ENCODE measurements around the gene DHRS9.
"Not testable (repeated sequence)": the region's sequence is repeated elsewhere in the genome, so short reads cannot be mapped to it uniquely, and the experiment has no call there.

DHRS9 gene

GRCh38 chr2:169131587-169132512, 62.5 kb downstream of the DHRS9 start:
- DNase-seq (ENCODE audit: low read depth in 2 of 2, low spot score in 1 of 2) = no peak

- not testable (repeated sequence) for DNase-seq (ENCODE audit: low read depth in 2 of 2, low spot score in 1 of 2)
Measured at GRCh38 chr2:169134272-169134671, 64.9 kb downstream of the DHRS9 start.

DNA sequence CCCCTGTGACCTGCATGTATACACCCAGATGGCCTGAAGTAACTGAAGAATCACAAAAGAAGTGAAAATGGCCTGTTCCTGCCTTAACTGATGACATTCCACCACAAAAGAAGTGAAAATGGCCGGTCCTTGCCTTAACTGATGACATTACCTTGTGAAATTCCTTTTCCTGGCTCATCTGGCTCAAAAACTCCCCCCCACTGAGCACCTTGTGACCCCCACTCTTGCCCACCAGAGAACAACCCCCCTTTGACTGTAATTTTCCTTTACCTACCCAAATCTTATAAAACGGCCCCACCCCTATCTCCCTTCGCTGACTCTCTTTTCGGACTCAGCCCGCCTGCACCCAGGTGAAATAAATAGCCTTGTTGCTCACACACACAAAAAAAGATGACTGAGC, 67.1 kb downstream of the DHRS9 start:
- DNase-seq (ENCODE audit: low read depth in 2 of 2, low spot score in 1 of 2) = not testable (repeated sequence)

GRCh38 chr2:169136885-169137534, 67.6 kb downstream of the DHRS9 start:
- no peak for DNase-seq (ENCODE audit: low read depth in 2 of 2, low spot score in 1 of 2)

- DNase-seq (ENCODE audit: low read depth in 2 of 2, low spot score in 1 of 2) = no peak
Measured at GRCh38 chr2:169137924-169138323, 68.6 kb downstream of the DHRS9 start.

GRCh38 chr2:169139145-169139544, 69.8 kb downstream of the DHRS9 start:
- no peak for DNase-seq (ENCODE audit: low read depth in 2 of 2, low spot score in 1 of 2)

DNA sequence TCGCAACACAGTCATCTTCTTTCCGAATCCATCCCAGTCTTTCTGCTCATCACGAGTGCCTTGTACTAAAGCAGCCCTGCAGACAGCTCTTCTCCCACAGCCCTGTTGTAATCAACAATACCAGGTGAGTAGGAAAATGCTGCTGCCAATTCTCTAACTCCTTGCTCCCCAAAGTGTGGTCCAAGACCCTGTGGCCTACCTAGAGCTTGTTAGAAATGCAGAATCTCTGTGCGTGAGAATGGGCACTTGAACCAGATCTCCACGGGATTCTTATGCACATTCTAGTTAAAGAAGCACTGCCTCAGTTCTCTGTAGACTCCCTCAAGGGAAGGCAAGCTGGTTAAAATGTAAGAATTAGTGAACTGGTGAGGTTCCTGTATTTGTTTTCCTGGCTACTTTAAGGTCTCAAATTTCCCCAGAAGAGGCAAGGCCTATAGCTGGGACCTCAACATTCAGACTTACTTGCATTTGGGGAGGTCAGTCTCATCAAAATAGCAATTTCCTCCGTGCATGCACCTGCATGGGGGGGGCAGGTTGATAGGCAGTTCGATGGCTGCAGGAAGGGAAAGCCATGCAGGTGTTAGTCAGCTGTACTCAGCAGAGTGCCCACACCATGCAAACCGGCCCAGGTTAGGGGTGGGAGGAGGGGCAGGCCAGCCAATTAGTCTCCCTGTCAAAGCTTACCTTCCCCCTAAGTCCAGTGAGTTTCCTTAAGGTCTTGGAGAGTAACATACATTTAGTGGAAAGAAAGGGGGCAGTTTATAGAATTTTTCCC, 70.8 kb downstream of the DHRS9 start:
- DNase-seq (ENCODE audit: low read depth in 2 of 2, low spot score in 1 of 2) = no peak

- DNase-seq (ENCODE audit: low read depth in 2 of 2, low spot score in 1 of 2) = peak; percentile 33 to 35
Measured at GRCh38 chr2:169141713-169142352, 72.5 kb downstream of the DHRS9 start.

- no peak for DNase-seq (ENCODE audit: low read depth in 2 of 2, low spot score in 1 of 2)
Measured at GRCh38 chr2:169143998-169144397, 74.6 kb downstream of the DHRS9 start.
